Measurements from ENCODE around the gene ARHGEF3.

DNA sequence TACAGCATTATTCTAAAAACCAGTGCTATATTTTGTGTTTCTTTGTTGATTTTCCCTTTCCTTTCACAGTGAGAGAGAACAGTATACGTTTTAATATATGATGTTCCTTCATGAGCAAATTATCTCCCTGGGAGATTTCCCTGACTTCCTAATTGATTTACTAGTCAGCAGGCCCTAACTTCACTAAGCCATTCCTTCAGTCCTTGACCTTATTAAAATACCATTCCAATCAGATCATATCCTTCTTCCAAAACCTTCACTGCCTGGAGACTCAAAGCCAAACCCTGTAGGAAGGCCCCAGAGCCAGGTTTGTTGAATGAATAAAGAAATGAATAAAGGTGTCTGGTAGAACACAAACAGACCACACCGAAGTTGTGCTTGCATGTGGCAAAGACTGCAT is 43.8 kb upstream of the ARHGEF3 start:
- TF ChIP-seq YY1 (IDR thresholded peaks at IDR 0.05; ENCODE audit: insufficient read depth, insufficient read length), result no peak
- TF ChIP-seq SUZ12 (IDR thresholded peaks at IDR 0.05; ENCODE audit: extremely low read depth, insufficient read depth, insufficient read length), result no peak
- no peak for TF ChIP-seq ZNF274 (IDR thresholded peaks at IDR 0.05; ENCODE audit: low read depth, low read length)

Measured in NT2/D1 (cell line).